Sigmoid colon (tissue), 4 donors: Measurements from ENCODE around the gene VASP.

Source experiments
- CTCF ChIP-seq, 4 experiments: fragments of 450-650 bp in 3 of 4; fragments of 200-600 bp in 1 of 4; IDR thresholded peaks; one replicate each; pipeline ENCODE4 v1.5.1; 2016 to 2019; ENCODE audit warnings: antibody characterized with exemption in 4 of 4, mild to moderate bottlenecking in 3 of 4, moderate library complexity in 2 of 4
- EP300 ChIP-seq, 4 donors: sonication (generic); formaldehyde crosslinking; IDR thresholded peaks; one replicate each; pipeline ENCODE4 v1.6.1; 2017; ENCODE audit warnings: antibody characterized with exemption in 4 of 4
- POLR2A ChIP-seq, 2 donors: fragments of 450-650 bp; IDR thresholded peaks; one replicate each; pipeline ENCODE4 v1.6.1; 2016; ENCODE audit warnings: antibody characterized with exemption in 2 of 2, mild to moderate bottlenecking in 2 of 2, moderate library complexity in 2 of 2
- POLR2AphosphoS5 ChIP-seq, 4 donors: sonication (generic); formaldehyde crosslinking; IDR thresholded peaks; one replicate each; pipeline ENCODE4 v1.6.1; 2017; ENCODE audit warnings: antibody characterized with exemption in 4 of 4

GRCh38 chr19:45488708-45489107, 18.6 kb upstream of the VASP start:
- TF ChIP-seq CTCF (IDR thresholded peaks at IDR 0.05): no peak
- TF ChIP-seq POLR2A (IDR thresholded peaks at IDR 0.05): no peak
- no peak for TF ChIP-seq POLR2AphosphoS5 (IDR thresholded peaks at IDR 0.05)
- no peak for TF ChIP-seq EP300 (IDR thresholded peaks at IDR 0.05)
